ENCODE measurements around the gene ZNF276.

ZNF276 gene

DNA sequence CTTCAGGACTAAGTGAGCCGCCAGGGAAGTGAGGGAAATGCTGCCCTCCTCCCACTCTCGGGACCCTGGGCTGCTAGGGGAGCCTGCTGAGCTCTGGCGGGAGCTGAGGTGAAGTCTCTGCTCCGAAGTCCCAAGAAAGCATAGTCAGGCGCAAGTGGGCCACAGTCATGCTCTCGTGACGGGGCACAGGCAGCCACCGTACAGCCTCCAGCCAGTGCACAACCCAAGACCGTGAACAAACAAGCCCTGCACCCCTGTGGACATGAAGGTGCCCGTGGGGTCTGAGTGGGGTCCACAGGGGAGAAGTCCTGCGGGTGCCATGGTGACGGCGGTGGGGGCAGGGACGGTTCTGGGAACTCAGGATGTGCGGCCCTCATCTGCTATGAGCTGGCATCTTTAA is 24.7 kb downstream of the ZNF276 start:
- TF ChIP-seq ZBTB7A (IDR thresholded peaks at IDR 0.05; ENCODE audit: low read depth): no peak

DNA sequence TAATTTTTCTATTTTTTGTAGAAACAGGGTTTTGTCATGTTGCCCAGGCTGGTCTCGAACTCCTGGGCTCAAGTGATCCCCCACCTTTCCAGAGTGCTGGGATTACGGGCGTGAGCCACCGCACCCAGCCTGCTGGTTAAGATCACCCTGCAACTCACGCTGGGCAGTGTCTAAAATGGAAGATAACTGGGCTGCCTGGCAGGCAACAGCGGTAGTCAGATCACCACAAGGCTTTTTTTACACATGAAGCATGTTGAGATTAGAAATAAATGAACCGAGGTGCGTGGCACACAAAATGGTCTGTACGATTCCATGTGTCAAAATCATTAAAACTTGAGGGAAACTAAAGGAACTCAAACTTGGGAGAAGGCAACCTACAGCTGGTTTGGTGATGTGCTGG is 26.7 kb downstream of the ZNF276 start:
- no peak for TF ChIP-seq TCF12 (IDR thresholded peaks at IDR 0.05; ENCODE audit: low read depth)
- no peak for TF ChIP-seq CEBPB (IDR thresholded peaks at IDR 0.05)
- TF ChIP-seq EP300 (IDR thresholded peaks at IDR 0.05; ENCODE audit: borderline replicate concordance): no peak
- TF ChIP-seq TAF1 (IDR thresholded peaks at IDR 0.05; ENCODE audit: low read depth): no peak
- TF ChIP-seq EGR1 (IDR thresholded peaks at IDR 0.05): no peak
- TF ChIP-seq NFIC (IDR thresholded peaks at IDR 0.05): no peak
- TF ChIP-seq YY1 (IDR thresholded peaks at IDR 0.05; ENCODE audit: low read depth): no peak

DNA sequence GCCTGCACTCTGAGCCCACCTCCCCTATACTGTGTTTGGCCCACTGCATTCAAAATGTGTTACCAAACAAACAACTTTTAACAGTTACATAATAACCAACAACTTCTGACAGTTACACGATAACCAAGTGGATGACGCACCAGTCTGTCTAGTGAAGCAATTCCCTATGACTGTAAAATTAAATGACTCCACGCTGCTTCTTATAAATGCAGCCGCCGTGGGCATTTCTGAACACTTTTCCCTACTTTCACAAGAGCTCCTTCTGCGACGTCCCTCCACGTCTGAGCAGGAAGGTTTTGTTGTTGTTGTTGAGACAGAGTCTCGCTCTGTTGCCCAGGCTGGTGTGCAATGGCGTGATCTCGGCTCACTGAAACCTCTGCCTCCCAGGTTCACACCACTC is 27.6 kb downstream of the ZNF276 start:
- TF ChIP-seq CEBPB (IDR thresholded peaks at IDR 0.05): no peak
- TF ChIP-seq, protein P1, sequence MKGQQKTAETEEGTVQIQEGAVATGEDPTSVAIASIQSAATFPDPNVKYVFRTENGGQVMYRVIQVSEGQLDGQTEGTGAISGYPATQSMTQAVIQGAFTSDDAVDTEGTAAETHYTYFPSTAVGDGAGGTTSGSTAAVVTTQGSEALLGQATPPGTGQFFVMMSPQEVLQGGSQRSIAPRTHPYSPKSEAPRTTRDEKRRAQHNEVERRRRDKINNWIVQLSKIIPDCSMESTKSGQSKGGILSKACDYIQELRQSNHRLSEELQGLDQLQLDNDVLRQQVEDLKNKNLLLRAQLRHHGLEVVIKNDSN (IDR thresholded peaks at IDR 0.05): no peak
- TF ChIP-seq RAD21 (IDR thresholded peaks at IDR 0.05; ENCODE audit: low read depth): no peak
- TF ChIP-seq MAX (IDR thresholded peaks at IDR 0.05): no peak
- no peak for TF ChIP-seq EP300 (IDR thresholded peaks at IDR 0.05; ENCODE audit: borderline replicate concordance)
- TF ChIP-seq, protein P2, sequence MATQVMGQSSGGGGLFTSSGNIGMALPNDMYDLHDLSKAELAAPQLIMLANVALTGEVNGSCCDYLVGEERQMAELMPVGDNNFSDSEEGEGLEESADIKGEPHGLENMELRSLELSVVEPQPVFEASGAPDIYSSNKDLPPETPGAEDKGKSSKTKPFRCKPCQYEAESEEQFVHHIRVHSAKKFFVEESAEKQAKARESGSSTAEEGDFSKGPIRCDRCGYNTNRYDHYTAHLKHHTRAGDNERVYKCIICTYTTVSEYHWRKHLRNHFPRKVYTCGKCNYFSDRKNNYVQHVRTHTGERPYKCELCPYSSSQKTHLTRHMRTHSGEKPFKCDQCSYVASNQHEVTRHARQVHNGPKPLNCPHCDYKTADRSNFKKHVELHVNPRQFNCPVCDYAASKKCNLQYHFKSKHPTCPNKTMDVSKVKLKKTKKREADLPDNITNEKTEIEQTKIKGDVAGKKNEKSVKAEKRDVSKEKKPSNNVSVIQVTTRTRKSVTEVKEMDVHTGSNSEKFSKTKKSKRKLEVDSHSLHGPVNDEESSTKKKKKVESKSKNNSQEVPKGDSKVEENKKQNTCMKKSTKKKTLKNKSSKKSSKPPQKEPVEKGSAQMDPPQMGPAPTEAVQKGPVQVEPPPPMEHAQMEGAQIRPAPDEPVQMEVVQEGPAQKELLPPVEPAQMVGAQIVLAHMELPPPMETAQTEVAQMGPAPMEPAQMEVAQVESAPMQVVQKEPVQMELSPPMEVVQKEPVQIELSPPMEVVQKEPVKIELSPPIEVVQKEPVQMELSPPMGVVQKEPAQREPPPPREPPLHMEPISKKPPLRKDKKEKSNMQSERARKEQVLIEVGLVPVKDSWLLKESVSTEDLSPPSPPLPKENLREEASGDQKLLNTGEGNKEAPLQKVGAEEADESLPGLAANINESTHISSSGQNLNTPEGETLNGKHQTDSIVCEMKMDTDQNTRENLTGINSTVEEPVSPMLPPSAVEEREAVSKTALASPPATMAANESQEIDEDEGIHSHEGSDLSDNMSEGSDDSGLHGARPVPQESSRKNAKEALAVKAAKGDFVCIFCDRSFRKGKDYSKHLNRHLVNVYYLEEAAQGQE (IDR thresholded peaks at IDR 0.05; ENCODE audit: low read depth): no peak
- no peak for TF ChIP-seq CREB1 (IDR thresholded peaks at IDR 0.05; ENCODE audit: low read depth)
- no peak for TF ChIP-seq TEAD4 (IDR thresholded peaks at IDR 0.05)
- no peak for TF ChIP-seq FOXM1 (IDR thresholded peaks at IDR 0.05; ENCODE audit: borderline replicate concordance, low read depth)
- TF ChIP-seq YY1 (IDR thresholded peaks at IDR 0.05; ENCODE audit: low read depth): no peak
- TF ChIP-seq TCF12 (IDR thresholded peaks at IDR 0.05; ENCODE audit: low read depth): no peak

- TF ChIP-seq, protein P2 (IDR thresholded peaks at IDR 0.05; ENCODE audit: low read depth): no peak
- no peak for TF ChIP-seq YY1 (IDR thresholded peaks at IDR 0.05; ENCODE audit: low read depth)
- TF ChIP-seq, protein P1 (IDR thresholded peaks at IDR 0.05): no peak
- TF ChIP-seq TEAD4 (IDR thresholded peaks at IDR 0.05): no peak
- no peak for TF ChIP-seq ZBTB7A (IDR thresholded peaks at IDR 0.05; ENCODE audit: low read depth)
These were observed 28.3 kb downstream of the ZNF276 start for GRCh38 chr16:89749637-89750036.

- TF ChIP-seq CEBPB (IDR thresholded peaks at IDR 0.05) (no peak), TCF12 (IDR thresholded peaks at IDR 0.05; ENCODE audit: low read depth) (no peak), FOXM1 (IDR thresholded peaks at IDR 0.05; ENCODE audit: borderline replicate concordance, low read depth) (no peak), RAD21 (IDR thresholded peaks at IDR 0.05; ENCODE audit: low read depth) (no peak), ZBTB7A (IDR thresholded peaks at IDR 0.05; ENCODE audit: low read depth) (no peak), TEAD4 (IDR thresholded peaks at IDR 0.05) (no peak), YY1 (IDR thresholded peaks at IDR 0.05; ENCODE audit: low read depth) (no peak), CREB1 (IDR thresholded peaks at IDR 0.05; ENCODE audit: low read depth) (no peak), TAF1 (IDR thresholded peaks at IDR 0.05; ENCODE audit: low read depth) (no peak), EP300 (IDR thresholded peaks at IDR 0.05; ENCODE audit: borderline replicate concordance) (no peak), MAX (IDR thresholded peaks at IDR 0.05) (no peak), EGR1 (IDR thresholded peaks at IDR 0.05) (no peak), NFIC (IDR thresholded peaks at IDR 0.05) (no peak)
- TF ChIP-seq, protein P2 (IDR thresholded peaks at IDR 0.05; ENCODE audit: low read depth): no peak
- TF ChIP-seq, protein P1 (IDR thresholded peaks at IDR 0.05): no peak
These were observed 38.5 kb downstream of the ZNF276 start for GRCh38 chr16:89759746-89760340.
